ENCODE results near the gene FLT1.

DNA sequence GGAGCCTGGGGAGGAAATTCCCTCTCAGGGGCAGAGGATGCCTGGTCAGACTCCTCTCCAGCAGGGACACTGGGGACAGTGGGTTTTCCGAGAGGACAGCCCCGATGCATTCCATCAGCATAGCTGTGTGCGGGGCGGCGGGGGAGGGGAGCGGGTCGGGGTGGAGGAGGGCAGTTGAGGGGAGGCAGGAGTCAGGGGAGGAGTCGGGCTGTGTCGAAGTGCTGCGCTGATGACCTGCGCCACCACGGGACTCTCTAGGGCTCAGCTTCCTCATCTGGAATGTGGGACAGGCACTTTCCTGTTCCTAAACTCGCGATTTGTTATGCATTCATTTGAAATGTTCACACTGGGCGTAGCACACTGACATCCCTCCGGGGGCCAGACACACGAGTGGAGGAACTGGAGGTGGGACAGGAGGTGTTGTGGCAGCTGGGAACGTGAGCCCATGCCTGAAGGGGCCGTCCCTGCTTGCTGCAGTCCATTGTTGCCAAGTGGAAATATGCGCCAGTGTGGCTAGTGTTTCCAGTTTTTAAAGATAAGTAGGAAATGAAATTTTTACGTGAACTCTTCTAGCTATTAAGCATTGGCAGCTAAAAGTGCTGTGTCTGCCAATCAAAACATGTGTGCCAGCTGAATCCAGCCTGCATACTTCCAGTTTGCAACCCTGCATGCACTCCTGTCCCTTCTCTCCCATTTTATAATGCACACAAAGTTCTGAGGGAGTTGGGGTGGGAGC lies 43.3 kb downstream of the FLT1 start:
- TF ChIP-seq, protein P1, sequence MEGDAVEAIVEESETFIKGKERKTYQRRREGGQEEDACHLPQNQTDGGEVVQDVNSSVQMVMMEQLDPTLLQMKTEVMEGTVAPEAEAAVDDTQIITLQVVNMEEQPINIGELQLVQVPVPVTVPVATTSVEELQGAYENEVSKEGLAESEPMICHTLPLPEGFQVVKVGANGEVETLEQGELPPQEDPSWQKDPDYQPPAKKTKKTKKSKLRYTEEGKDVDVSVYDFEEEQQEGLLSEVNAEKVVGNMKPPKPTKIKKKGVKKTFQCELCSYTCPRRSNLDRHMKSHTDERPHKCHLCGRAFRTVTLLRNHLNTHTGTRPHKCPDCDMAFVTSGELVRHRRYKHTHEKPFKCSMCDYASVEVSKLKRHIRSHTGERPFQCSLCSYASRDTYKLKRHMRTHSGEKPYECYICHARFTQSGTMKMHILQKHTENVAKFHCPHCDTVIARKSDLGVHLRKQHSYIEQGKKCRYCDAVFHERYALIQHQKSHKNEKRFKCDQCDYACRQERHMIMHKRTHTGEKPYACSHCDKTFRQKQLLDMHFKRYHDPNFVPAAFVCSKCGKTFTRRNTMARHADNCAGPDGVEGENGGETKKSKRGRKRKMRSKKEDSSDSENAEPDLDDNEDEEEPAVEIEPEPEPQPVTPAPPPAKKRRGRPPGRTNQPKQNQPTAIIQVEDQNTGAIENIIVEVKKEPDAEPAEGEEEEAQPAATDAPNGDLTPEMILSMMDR (IDR thresholded peaks at IDR 0.05) = no peak
- no peak for TF ChIP-seq POLR2AphosphoS5 (IDR thresholded peaks at IDR 0.05)
- TF ChIP-seq POLR2A (IDR thresholded peaks at IDR 0.05) = no peak

Data from breast epithelium (tissue), 3 donors.